Left ventricle myocardium inferior (tissue), 1 donor: ENCODE measurements around the gene LAMC3. TPM values are rescaled to one million over a fixed set of nuclear protein-coding genes. Genes with fewer than 3 reads are reported as not detected.

Source experiments
- DNase-seq: peaks from one replicate; pipeline ENCODE4 v3.0.0-alpha.2; 2020
- H3K27ac ChIP-seq: fragments of 200-600 bp; replicated peaks from 2 replicates; pipeline ENCODE4 v1.8.0; 2021
- H3K27me3 ChIP-seq: fragments of 200-600 bp; 2 replicates; pipeline ENCODE4 v1.8.0; 2021; ENCODE audit warnings: low read depth
- H3K36me3 ChIP-seq: fragments of 200-600 bp; 2 replicates; pipeline ENCODE4 v1.8.0; 2021
- H3K4me1 ChIP-seq: fragments of 200-600 bp; 2 replicates; pipeline ENCODE4 v1.8.0; 2021
- H3K4me3 ChIP-seq: fragments of 200-600 bp; 2 replicates; pipeline ENCODE4 v1.8.0; 2021; ENCODE audit warnings: mild to moderate bottlenecking, moderate library complexity
- H3K9me3 ChIP-seq: fragments of 200-600 bp; replicated peaks from 2 replicates; pipeline ENCODE4 v1.8.0; 2021
- CTCF ChIP-seq: fragments of 200-600 bp; IDR thresholded peaks from 2 replicates; pipeline ENCODE4 v1.8.0; 2021; ENCODE audit warnings: antibody characterized with exemption, mild to moderate bottlenecking, borderline replicate concordance
- intact Hi-C: fragments of 100-400 bp; cut with micrococcal nuclease; formaldehyde crosslinking; loops from one replicate; pipeline ENCODE4 v1.11.0; 2022
- total RNA-seq: library from RNA; stranded (reverse); fragmentation: NEBNext Ultra II Directional; extraction: Animal tissue kit (Norgen Biotek cat#: 25700); gene quantifications from one replicate; pipeline ENCODE4 v1.2.1, GENCODE V29; 2021
- donor health status: DM: no; HTN: yes; CAD: no; lungs with severe emphysema.

LAMC3 gene
- total RNA-seq, 1 donor from 2014 or later: 0.66 TPM

GRCh38 chr9:130962418-130963316, 46.3 kb upstream of the LAMC3 start:
- H3K27me3 ChIP-seq: no peaks in the 10 kb centered on the region
- DNase-seq: no peak
- peaks cover 10% of the 10 kb centered on the region for H3K9me3 ChIP-seq
- peaks cover 7% of the 10 kb centered on the region for H3K4me1 ChIP-seq
- no peak overlapping the region for H3K4me3 ChIP-seq
- TF ChIP-seq CTCF: no peak
- no peak overlapping the region for H3K27ac ChIP-seq
- H3K36me3 ChIP-seq: no peaks in the 10 kb centered on the region
- intact Hi-C loops: no loop called here

- TF ChIP-seq CTCF: no peak
- intact Hi-C loops: no loop called here
- no peaks in the 10 kb centered on the region for H3K36me3 ChIP-seq
- no peaks in the 10 kb centered on the region for H3K27me3 ChIP-seq
- peaks cover 7% of the 10 kb centered on the region for H3K4me1 ChIP-seq
- no peak for DNase-seq
- H3K4me3 ChIP-seq: no peak overlapping the region
- H3K9me3 ChIP-seq: peaks cover 10% of the 10 kb centered on the region
- no peak overlapping the region for H3K27ac ChIP-seq
Observed at GRCh38 chr9:130963337-130963908, 45.6 kb upstream of the LAMC3 start.

- H3K9me3 ChIP-seq: peaks cover 10% of the 10 kb centered on the region
- peaks cover 7% of the 10 kb centered on the region for H3K4me1 ChIP-seq
- H3K27me3 ChIP-seq: no peaks in the 10 kb centered on the region
- no peaks in the 10 kb centered on the region for H3K36me3 ChIP-seq
- DNase-seq: no peak
- intact Hi-C loops: no loop called here
- no peak for TF ChIP-seq CTCF
- no peak overlapping the region for H3K27ac ChIP-seq
- H3K4me3 ChIP-seq: no peak overlapping the region
Observed at GRCh38 chr9:130963916-130964315, 45.1 kb upstream of the LAMC3 start.

- H3K4me3 ChIP-seq: no peak overlapping the region
- intact Hi-C loops: no loop called here
- peaks cover 10% of the 10 kb centered on the region for H3K9me3 ChIP-seq
- no peak for DNase-seq
- no peaks in the 10 kb centered on the region for H3K27me3 ChIP-seq
- peaks cover 7% of the 10 kb centered on the region for H3K4me1 ChIP-seq
- H3K27ac ChIP-seq: peak overlapping the region; percentile 44
- no peaks in the 10 kb centered on the region for H3K36me3 ChIP-seq
- no peak for TF ChIP-seq CTCF
Observed at GRCh38 chr9:130965680-130966079, 43.3 kb upstream of the LAMC3 start.

GRCh38 chr9:130970052-130970451, 38.9 kb upstream of the LAMC3 start:
- intact Hi-C loops: no loop called here

More at GRCh38 chr9:130970052-130970451, 38.9 kb upstream of the LAMC3 start:
- no peak overlapping the region for H3K4me3 ChIP-seq
- H3K27me3 ChIP-seq: peaks cover 30% of the 10 kb centered on the region
- DNase-seq: no peak
- H3K27ac ChIP-seq: no peak overlapping the region
- peaks cover 7% of the 10 kb centered on the region for H3K4me1 ChIP-seq
- no peak for TF ChIP-seq CTCF
- H3K36me3 ChIP-seq: no peaks in the 10 kb centered on the region
- no peaks in the 10 kb centered on the region for H3K9me3 ChIP-seq
